Ishikawa (cell line): ENCODE data around the gene PPP3R1.
A peak's percentile ranks its signal among the peaks of the same experiment; 100 is the strongest.

Source experiments
- CEBPB ChIP-seq: IDR thresholded peaks from 2 replicates; pipeline ENCODE4 v1.6.1; 2012
- CREB1 ChIP-seq: IDR thresholded peaks from 2 replicates; pipeline ENCODE4 v1.6.1; 2012; ENCODE audit warnings: low read depth
- EGR1 ChIP-seq: IDR thresholded peaks from 2 replicates; pipeline ENCODE4 v1.6.1; 2012
- EP300 ChIP-seq: IDR thresholded peaks from 2 replicates; pipeline ENCODE4 v1.6.1; 2012; ENCODE audit warnings: borderline replicate concordance
- FOXM1 ChIP-seq: IDR thresholded peaks from 2 replicates; pipeline ENCODE4 v1.6.1; 2012; ENCODE audit warnings: low read depth, borderline replicate concordance
- MAX ChIP-seq: IDR thresholded peaks from 2 replicates; pipeline ENCODE4 v1.6.1; 2012
- NFIC ChIP-seq: IDR thresholded peaks from 2 replicates; pipeline ENCODE4 v1.6.1; 2012
- RAD21 ChIP-seq: IDR thresholded peaks from 2 replicates; pipeline ENCODE4 v1.6.1; 2012; ENCODE audit warnings: low read depth
- REST ChIP-seq: IDR thresholded peaks from 2 replicates; pipeline ENCODE4 v1.6.1; 2012; ENCODE audit warnings: low read depth, mild to moderate bottlenecking
- TAF1 ChIP-seq: IDR thresholded peaks from 2 replicates; pipeline ENCODE4 v1.6.1; 2012; ENCODE audit warnings: low read depth, mild to moderate bottlenecking
- TCF12 ChIP-seq: IDR thresholded peaks from 2 replicates; pipeline ENCODE4 v1.6.1; 2012; ENCODE audit warnings: low read depth
- TEAD4 ChIP-seq: IDR thresholded peaks from 2 replicates; pipeline ENCODE4 v1.6.1; 2012
- USF1 ChIP-seq: IDR thresholded peaks from 2 replicates; pipeline ENCODE4 v1.6.1; 2012
- YY1 ChIP-seq: IDR thresholded peaks from 2 replicates; pipeline ENCODE4 v1.6.1; 2012; ENCODE audit warnings: low read depth
- ZBTB7A ChIP-seq: IDR thresholded peaks from 2 replicates; pipeline ENCODE4 v1.6.1; 2012; ENCODE audit warnings: low read depth

Gene PPP3R1

GRCh38 chr2:68158134-68158447 lies 94.2 kb downstream of the PPP3R1 start:
- TF ChIP-seq REST (no peak), RAD21 (no peak), NFIC (no peak), EGR1 (no peak), ZBTB7A (no peak), TEAD4 (no peak), YY1 (no peak), MAX (no peak), FOXM1 (no peak)

- TF ChIP-seq YY1 (0 out of 2 replicates have a peak, but pooled peaks have one; percentile 30), RAD21 (no peak), TAF1 (peak; percentile 65), FOXM1 (no peak; the same call in 1 of the 2 replicates), TEAD4 (peak; percentile 70), CREB1 (peak; percentile 80), TCF12 (peak; percentile 21; the same call in 1 of the 2 replicates), REST (no peak), ZBTB7A (no peak), EGR1 (no peak), USF1 (peak; percentile 82), EP300 (no peak; the same call in 1 of the 2 replicates), NFIC (peak; percentile 32; the same call in 1 of the 2 replicates), CEBPB (no peak; the same call in 1 of the 2 replicates), MAX (peak; percentile 97)
Observed at GRCh38 chr2:68157402-68158133, 94.8 kb downstream of the PPP3R1 start, which contains the start of gene PNO1. Gene PNO1, plus strand, starts transcription at chr2:68157888. Its CDS starts 47 bp downstream, at chr2:68157935.

GRCh38 chr2:68157002-68157401 lies 95.3 kb downstream of the PPP3R1 start:
- no peak for TF ChIP-seq CEBPB
- TF ChIP-seq TEAD4: no peak
- TF ChIP-seq MAX: no peak
- no peak for TF ChIP-seq ZBTB7A
- TF ChIP-seq TCF12: no peak
- no peak for TF ChIP-seq FOXM1
- no peak for TF ChIP-seq REST
- TF ChIP-seq TAF1: no peak
- no peak for TF ChIP-seq YY1
- TF ChIP-seq CREB1: no peak
- no peak for TF ChIP-seq NFIC
- no peak for TF ChIP-seq USF1

- TF ChIP-seq TAF1: no peak
- TF ChIP-seq TCF12: no peak
- TF ChIP-seq FOXM1: no peak
- TF ChIP-seq MAX: no peak
- TF ChIP-seq REST: no peak
- no peak for TF ChIP-seq EP300
- TF ChIP-seq CREB1: no peak
- TF ChIP-seq EGR1: no peak
- no peak for TF ChIP-seq YY1
- no peak for TF ChIP-seq USF1
- TF ChIP-seq RAD21: no peak
- TF ChIP-seq TEAD4: no peak
- TF ChIP-seq ZBTB7A: no peak
- no peak for TF ChIP-seq NFIC
- TF ChIP-seq CEBPB: no peak
Observed at GRCh38 chr2:68156419-68156818, 95.9 kb downstream of the PPP3R1 start.
